KOPT-K1 (cell line): ENCODE results near the gene C3orf85.

Experiments used
- H3K27ac ChIP-seq: fragments of 200-600 bp; sonication (generic); 2 replicates; pipeline ENCODE4 v1.5.1; 2016; ENCODE audit warnings: antibody characterized with exemption, mild to moderate bottlenecking, low read depth, low read length; ENCODE audit not compliant: poor library complexity, severe bottlenecking
- H3K36me3 ChIP-seq: fragments of 200-600 bp; sonication (generic); 2 replicates; pipeline ENCODE4 v1.5.1; 2017; ENCODE audit warnings: antibody characterized with exemption, mild to moderate bottlenecking, low read length, moderate library complexity; ENCODE audit not compliant: insufficient read depth
- H3K9me3 ChIP-seq: fragments of 200-600 bp; sonication (generic); 2 replicates; pipeline ENCODE4 v1.5.1; 2017; ENCODE audit warnings: antibody characterized with exemption, low read length, mild to moderate bottlenecking; ENCODE audit not compliant: insufficient read depth, poor library complexity, severe bottlenecking

The C3orf85 gene, protein sequence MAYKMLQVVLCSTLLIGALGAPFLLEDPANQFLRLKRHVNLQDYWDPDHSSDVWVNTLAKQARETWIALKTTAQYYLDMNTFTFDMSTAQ

DNA sequence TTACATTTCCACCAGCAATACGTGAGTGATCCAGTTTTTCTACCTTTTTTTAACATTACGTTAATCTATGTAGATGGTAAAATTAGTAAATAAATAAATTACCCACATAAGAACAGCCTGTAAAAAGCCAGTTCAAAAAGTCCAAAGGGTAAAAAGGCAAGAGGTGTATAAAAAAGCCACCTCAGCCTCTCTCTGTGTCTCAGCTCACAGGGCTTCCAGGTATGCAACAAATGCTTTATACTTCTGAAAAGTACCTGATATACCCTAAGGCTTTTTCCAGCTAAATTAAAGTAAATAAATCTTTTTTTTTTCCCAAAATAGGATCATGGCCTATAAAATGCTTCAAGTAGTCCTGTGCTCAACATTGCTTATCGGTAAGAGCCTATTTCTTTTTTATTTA, at the start of gene C3orf85:
C3orf85 (plus strand) TSS at position 197 of the 400 bp plus-strand sequence; CDS start at position 326, 129 bp downstream.
- Histone ChIP-seq H3K27ac (no peak within 1 kb of the TSS), H3K9me3 (no peaks in the 10 kb centered on the region), H3K36me3 (no peaks in the 10 kb centered on the region)

DNA sequence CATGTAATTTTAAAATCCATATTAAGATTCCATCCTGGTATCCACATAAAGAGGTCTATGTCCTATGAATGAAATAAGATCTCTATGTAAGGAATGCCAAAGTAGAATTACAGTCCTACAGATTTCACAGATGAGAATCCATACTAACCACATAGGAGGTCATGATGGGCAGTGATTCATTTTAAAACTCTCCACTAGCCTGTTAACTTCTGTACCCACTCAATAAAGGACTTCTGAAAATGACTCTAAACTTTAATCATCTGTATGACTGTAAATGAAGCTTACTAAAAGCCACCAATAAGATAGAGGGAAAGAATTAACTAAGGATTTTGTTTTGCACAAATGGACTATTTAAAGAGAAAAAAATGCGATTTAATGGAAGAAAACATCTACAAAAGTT, 47.3 kb upstream of the C3orf85 start:
- Histone ChIP-seq H3K36me3 (no peaks in the 10 kb centered on the region), H3K27ac (no peak overlapping the region), H3K9me3 (no peaks in the 10 kb centered on the region)

DNA sequence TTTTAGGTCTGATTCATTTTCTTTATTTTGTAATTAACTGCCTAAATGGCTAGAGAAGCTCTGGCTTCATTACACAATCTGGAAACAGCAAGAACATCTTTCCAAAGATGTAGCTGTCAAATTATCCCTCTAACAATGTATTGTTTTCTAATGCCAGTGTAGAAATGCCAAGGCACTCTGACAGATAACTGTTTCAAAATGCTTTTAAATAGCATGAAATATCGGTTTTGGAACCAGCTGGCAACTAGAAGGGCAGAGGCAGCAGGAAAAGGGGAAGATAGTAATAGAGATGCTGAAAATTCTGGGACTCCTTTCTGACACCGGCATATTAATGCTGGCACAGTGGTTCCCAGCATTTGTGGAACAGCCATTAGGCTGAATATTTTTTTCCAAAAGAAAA, 44.7 kb upstream of the C3orf85 start:
- H3K36me3 ChIP-seq: no peaks in the 10 kb centered on the region

DNA sequence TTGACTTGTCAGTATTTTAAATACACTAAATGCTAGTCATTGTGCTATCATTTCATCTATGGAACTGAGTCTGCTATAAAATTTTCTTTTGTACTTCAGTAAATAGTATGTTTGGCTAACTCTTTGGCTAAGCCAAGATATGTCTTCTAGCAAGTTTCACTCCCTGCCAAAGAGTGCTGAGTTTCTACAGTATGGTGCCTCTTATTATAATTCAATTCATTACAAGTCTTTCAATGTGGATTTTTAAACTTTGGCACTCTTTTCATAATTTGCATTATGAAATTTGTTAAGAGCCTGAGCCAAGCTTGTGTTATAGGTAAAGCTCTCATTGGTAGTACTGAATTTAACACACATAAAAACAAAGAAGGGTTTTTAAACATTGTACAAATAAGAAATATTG, 43.0 kb upstream of the C3orf85 start:
- H3K9me3 ChIP-seq: no peaks in the 10 kb centered on the region
- no peak overlapping the region for H3K27ac ChIP-seq

More for the DNA sequence above, 44.7 kb upstream of the C3orf85 start:
- Histone ChIP-seq H3K27ac (no peak overlapping the region), H3K9me3 (no peaks in the 10 kb centered on the region)

DNA sequence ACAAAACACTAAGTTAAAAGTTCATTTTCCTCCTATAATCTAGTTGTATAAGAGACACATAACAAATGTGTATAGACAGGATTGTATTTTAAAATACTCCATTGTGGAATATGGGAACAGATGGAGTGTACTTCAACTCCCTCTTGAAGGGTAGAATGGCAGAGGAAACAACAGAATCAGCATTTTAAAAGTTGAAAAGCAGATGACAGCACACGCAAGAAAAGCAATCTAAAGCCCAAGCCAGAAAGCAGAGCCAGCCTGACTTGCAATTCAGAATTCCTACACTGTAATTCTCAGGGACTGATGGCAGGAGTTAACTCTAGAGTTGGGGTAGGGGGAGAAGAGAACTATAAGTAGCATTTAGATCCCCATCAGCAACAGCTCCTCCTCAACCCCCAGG, 41.4 kb upstream of the C3orf85 start:
- Histone ChIP-seq H3K9me3 (no peaks in the 10 kb centered on the region), H3K36me3 (no peaks in the 10 kb centered on the region), H3K27ac (no peak overlapping the region)

More for the DNA sequence above, 43.0 kb upstream of the C3orf85 start:
- no peaks in the 10 kb centered on the region for H3K36me3 ChIP-seq

DNA sequence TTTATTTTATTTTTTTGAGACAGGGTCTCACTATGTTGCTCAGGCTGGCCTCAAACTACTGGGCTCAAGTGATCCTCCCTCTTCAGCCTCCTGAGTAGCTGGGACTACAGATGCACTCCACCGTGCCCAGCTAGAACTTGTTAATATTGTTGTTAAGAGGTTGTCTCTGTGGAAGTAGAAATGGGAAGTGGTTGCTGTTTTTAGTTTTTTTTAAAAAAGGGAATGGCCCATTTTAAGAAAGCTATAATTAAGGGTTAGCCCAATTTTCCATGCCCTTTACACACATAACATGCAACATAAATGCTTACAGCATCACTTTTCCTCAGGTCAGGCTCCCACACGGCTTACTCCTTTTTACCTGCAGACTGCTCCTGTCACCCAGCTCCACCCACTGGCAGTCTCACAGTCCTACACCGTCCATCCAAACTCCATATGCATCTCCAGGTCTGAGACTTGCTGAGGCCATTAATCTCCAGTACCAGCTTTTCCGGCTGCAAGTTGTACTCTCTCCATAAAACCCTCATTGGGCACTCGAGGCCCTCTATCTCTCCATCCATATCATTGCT, 38.4 kb upstream of the C3orf85 start:
- no peaks in the 10 kb centered on the region for H3K9me3 ChIP-seq
- H3K27ac ChIP-seq: no peak overlapping the region
- H3K36me3 ChIP-seq: no peaks in the 10 kb centered on the region

DNA sequence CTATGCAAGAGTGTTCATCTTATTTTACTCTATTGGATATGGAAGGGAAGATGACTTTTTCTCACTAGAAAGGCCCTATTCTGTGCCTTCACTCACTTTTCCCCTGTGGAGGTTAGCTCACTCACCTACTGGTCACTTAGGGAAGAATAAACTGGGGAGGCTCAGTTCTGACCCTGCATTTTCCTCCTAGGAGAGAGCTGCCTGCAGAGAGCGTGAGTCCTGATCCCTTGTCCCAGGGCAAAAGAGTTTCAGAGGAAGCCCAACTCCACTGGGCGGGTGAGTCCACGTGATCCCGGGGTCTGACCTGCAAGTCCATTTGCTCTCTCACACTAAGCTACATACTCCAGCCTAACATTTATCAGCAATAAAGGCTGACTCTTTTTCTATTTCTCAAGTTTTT, 26.9 kb upstream of the C3orf85 start:
- H3K27ac ChIP-seq: no peak overlapping the region
- no peaks in the 10 kb centered on the region for H3K9me3 ChIP-seq
- H3K36me3 ChIP-seq: no peaks in the 10 kb centered on the region

DNA sequence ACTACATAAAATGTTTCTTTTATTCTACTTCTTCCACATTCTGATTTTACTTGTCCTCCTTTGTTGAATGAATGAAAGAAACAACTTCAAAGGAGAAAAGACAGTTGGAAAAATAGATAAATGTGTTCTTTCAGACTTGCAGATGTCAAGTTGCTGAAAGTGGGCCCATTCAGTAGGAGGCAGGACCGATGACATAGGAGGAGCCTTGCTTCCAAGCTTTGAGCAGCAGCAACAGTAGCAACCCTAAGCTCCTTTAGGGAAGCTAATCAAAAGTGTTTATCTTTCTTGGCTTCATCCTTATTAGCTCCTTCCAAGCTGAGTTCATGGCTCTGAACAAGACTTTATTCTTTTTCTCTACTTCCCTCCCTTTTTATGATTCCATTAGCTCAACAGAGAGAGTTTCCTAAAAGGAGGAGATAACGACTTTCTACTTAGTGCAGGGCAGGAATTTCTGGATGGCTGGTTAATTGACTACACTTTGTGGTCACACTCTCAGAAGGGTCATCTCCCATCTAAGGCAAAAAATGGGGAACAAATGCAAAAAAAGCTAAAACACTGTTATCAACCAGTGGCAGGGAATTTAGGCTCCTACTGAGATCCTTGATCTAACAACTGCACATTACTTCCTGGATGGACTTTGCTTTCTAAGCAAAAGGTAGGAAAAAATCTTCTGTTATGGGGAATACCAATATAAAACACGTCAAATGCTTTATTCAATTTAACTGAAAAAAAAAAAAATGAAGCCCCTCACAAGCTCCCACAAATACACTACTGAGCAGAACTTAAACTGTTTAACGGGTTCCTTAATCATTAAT, 23.4 kb upstream of the C3orf85 start:
- no peaks in the 10 kb centered on the region for H3K9me3 ChIP-seq
- no peaks in the 10 kb centered on the region for H3K36me3 ChIP-seq
- H3K27ac ChIP-seq: no peak overlapping the region

DNA sequence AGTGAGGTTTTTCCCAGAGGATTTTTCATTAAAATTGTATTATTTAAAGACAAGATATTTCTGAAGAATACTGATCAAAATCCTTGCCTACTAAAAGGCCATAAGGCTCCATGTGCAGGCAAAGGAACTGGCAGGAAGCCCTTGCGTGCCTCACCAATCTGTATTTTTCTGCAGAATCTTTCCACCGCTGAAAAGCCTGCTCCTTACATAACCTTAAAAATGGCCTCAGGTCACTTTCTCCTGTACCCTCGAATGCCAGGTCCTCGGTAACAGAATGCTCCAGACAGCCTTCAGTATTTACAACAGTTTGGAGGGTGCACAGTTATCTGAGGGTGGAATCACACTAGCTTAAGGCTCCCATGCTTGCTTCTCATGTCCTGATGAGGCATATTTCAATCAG, 21.8 kb upstream of the C3orf85 start:
- Histone ChIP-seq H3K27ac (no peak overlapping the region), H3K9me3 (no peaks in the 10 kb centered on the region), H3K36me3 (no peaks in the 10 kb centered on the region)

DNA sequence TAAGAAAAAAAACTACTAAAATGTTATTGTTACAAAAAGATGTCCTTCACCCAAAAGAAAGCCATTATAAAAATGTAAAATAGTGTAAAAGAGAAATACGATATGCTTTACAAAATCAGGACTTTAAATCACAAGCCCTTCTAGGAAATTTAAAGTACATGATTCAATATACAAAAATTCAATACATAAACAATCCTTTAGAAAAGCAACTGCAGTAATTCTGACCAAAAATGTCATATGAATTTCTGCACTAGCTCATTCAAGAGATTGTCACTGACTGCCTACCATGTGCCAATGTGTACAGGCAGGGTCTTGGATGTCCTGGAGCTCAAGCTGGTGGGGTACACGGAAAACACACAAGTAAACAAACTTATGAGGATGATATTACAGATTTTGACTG, 21.1 kb upstream of the C3orf85 start:
- Histone ChIP-seq H3K36me3 (no peaks in the 10 kb centered on the region), H3K9me3 (no peaks in the 10 kb centered on the region), H3K27ac (no peak overlapping the region)

DNA sequence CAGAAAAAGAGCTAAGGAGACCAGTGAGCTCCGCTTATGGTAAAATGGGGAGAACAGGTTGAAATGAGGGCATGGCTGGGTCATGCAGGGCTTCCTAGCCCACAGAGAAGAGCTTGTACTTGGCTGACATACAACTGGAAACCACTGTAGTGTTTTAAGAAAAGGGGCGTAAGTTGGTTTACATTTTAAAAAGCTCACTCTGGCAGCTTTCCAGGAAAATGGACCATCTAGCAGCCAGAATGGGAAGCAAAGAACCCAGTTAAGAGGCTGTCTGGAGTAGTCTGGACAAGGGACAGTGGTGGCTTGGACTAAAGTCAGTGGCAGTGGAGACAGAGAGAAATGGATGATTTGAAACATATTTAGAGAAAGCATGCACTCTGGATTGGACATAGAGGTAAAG, 20.5 kb upstream of the C3orf85 start:
- Histone ChIP-seq H3K36me3 (no peaks in the 10 kb centered on the region), H3K9me3 (no peaks in the 10 kb centered on the region), H3K27ac (no peak overlapping the region)

DNA sequence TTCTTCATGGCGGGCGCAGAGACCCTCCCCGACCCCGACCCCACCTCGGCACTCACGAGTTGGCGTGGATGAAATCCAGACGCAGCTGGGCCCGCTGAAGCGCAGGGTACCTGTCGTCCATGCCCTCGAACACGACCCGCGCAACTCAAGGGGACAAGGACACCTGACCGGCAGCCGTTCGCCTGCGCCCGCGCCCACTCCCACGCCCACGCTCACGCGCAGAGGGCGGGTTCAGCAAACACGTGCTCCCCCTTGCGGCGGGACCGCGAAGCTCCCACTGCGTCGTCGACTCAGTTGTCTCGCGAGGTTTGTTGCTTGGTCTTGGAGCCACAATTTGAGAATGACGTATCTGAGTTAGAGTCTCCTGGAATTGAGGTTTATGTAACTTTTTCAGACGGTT, 18.6 kb upstream of the C3orf85 start, which contains the start of gene MORC1:
MORC1 (minus strand) TSS at position 196 of the 400 bp plus-strand sequence; CDS start at position 121, 75 bp downstream.
- Histone ChIP-seq H3K9me3 (no peaks in the 10 kb centered on the region), H3K36me3 (no peaks in the 10 kb centered on the region), H3K27ac (no peak within 1 kb of the TSS)

DNA sequence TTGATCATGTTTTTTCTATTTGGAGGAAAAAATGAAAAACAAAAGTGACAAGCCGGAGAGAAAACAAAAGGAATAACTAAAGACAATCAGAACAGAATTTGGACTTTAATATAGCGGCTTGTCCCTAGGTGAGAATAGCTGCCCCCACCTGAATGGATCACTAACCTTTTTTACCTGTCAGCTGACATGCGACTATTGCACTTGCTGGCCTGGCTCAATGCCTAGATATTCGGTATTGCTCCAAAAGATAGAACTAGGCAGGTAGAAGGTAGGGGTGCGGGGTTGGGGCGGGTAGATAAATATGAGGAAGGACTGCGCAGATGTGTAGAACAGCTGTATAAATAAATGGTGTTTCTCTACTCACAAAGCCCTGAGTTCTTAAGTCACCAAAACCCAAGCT, 17.9 kb upstream of the C3orf85 start:
- H3K27ac ChIP-seq: no peak overlapping the region
- H3K36me3 ChIP-seq: no peaks in the 10 kb centered on the region

DNA sequence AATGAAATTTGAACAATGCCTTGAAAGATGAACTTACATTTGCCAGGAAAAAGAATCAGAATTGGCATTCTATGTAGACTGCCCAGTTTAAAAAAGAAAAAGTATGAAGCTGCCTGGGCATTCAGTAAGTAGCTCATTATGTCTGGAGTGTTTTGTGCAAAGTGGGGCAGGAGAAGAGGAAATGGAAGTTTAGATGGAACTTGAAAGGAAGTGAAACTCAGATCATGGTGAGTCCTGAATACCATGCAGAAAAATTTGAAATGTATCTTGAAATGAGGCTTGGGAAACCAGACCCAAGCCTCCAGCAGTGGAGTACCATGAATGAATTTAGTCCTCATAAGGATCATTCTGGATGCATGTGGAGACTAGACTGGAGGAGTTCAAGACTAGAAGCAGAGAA, 13.8 kb upstream of the C3orf85 start:
- Histone ChIP-seq H3K36me3 (no peaks in the 10 kb centered on the region), H3K9me3 (no peaks in the 10 kb centered on the region), H3K27ac (no peak overlapping the region)

More for the DNA sequence above, 17.9 kb upstream of the C3orf85 start:
- H3K9me3 ChIP-seq: no peaks in the 10 kb centered on the region

DNA sequence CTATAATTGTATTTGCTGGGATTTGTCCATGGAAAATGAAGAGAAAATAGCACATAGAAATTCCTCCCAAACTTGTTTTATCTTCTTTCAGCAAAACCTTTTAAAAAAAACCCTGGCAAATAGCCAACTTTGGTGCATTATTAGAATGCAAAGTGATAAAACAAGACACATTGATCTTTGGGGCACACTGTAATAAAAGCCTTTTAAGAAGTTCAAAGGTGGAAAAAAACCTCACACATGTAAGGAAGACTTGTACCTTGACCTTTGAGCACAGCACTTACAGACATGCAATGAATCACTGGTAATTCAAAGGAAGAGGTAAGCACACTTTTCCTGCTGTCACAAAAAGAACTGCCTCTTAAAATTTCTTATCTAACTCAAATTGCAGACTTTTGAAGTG, 10.6 kb upstream of the C3orf85 start:
- Histone ChIP-seq H3K9me3 (no peaks in the 10 kb centered on the region), H3K36me3 (no peaks in the 10 kb centered on the region), H3K27ac (no peak overlapping the region)

DNA sequence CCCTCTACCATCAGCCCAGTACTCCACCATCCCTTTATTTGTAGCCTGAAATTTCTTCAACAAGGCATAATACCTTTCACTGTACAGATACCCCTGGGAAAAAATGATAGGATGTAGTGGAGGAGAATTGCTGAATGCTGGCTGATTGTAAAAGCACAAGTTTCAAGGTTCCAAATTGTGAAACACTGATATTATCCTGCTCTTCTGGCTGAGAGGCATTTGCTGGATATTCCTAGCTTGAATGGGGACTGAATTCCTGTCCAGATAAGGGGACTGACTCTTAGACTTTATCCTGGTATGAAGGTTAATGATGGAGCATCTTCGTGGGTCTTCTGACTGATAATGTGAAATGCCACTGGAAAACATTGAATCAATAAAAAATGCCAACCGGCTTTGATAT, 9.0 kb upstream of the C3orf85 start:
- H3K9me3 ChIP-seq: no peaks in the 10 kb centered on the region
- no peaks in the 10 kb centered on the region for H3K36me3 ChIP-seq
- H3K27ac ChIP-seq: no peak overlapping the region
